ENCODE results near the gene RRAGD. TPM values are rescaled to one million over a fixed set of nuclear protein-coding genes. Genes with fewer than 3 reads are reported as not detected.

Gene RRAGD
- total and polyA plus RNA-seq, 2 of the 13 experiments (the other 11 are each of a cell fraction or from before 2014, with no cell fraction given), result 0.35 to 0.53 TPM

DNA sequence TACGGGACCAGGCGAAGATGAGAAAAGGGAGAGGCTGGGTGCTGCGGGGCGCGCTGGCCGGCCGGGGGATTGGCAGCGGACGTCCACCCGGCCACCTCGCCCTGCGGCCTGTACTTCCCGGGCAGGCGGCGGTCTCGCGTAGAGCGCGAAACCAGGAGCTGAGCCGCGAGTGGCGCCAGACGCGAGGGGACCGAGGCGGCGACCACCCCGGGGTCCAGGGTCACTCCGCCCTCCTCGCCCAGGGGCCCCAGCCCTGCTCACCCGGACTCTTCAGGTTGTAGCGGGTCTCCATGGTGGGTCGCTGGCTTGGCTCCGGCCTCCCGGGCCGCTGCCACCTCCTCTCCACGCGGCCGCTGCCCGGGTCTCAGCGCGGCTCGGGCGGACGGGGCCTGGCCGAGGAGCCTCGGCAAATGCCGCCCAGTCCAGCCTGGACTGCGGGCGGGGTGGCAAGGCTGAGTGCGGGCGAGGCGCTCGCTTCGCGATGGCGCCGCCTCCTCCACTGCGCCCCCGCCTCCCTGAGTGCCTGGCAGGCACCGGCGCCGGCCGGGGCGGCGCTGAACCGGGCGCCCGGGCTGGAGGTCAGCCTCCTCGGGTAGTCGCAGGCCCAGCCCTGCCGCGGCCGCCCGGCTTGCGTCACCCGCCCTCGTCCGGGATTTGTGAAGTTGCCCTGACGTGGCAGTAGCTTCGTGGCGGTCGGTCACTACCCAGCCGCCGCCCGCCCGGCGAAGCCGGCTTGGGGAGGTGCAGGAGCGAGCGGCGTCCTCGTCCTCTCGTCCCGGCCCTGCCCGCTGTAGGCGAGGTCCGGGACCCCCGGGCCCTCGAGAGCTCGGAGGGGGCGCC lies 59.6 kb downstream of the RRAGD start, which contains the start of gene UBE2J1:
Gene UBE2J1, minus strand, starts transcription at position 445 of the 840 bp plus-strand sequence. Its CDS starts 153 bp downstream, at position 292.
- Histone ChIP-seq H3K4me1 (ENCODE audit: insufficient read depth, low read length) (peaks cover 56% of the 10 kb centered on the region), H3K36me3 (replicated peaks in 1 of 2; ENCODE audit: control insufficient read depth in 1 of 2, insufficient read depth in 2 of 2, low read length in 2 of 2) (no peaks in the 10 kb centered on the region; a peak in 1 of 5 replicates), H3K27ac (ENCODE audit: extremely low read length, insufficient read depth, low read length) (peak within 1 kb of the TSS; percentile 90), H2AFZ (ENCODE audit: low read length) (no peak within 1 kb of the TSS), H3K4me2 (ENCODE audit: low read depth, low read length) (peak within 1 kb of the TSS; percentile 75), H3K9me3 (ENCODE audit: low read length) (no peaks in the 10 kb centered on the region), H4K20me1 (ENCODE audit: insufficient read depth, low read length) (no peaks in the 10 kb centered on the region; the same call in 1 of the 2 replicates), H3K9ac (ENCODE audit: insufficient read depth, low read depth, low read length) (peak within 1 kb of the TSS; percentile 98), H3K4me3 (replicated peaks in 1 of 3; ENCODE audit: insufficient read depth in 1 of 3, low read depth in 2 of 3, low read length in 3 of 3) (peak within 1 kb of the TSS; percentile 81 to 93 (median 89)), H3K27me3 (ENCODE audit: control insufficient read depth in 1 of 2, insufficient read depth in 2 of 2, low read length in 2 of 2) (no peaks in the 10 kb centered on the region), H3K79me2 (ENCODE audit: insufficient read depth, low read length) (peaks cover 45% of the 10 kb centered on the region)
- CTCF ChIA-PET (ENCODE audit: low intra/inter-chr PET ratio, low total read pairs), result no interaction called here
- intact Hi-C loops (cut with micrococcal nuclease; ENCODE audit: unreplicated experiment) (no loop called here), in situ Hi-C loops (cut with HindIII; ENCODE audit: extremely low pct_ligation_motif_present, low pct_unique_long_range_greater_than_20kb) (no loop called here)
- ATAC-seq (peak; percentile 97), DNase-seq (ENCODE audit: low spot score) (peak; percentile 80), FAIRE-seq (no peak)
- POLR2A ChIA-PET, result interaction anchor here (0.6 to 3.2 kb wide), 9 partner anchors 11 to 389 kb away, joined by 3 to 12 read pairs (median 3); partner anchors contain the start of genes PNRC1 and RNGTT
- no TSS peak for BruUV-seq (replicated peaks)
- 6% methylated on average over 3 of the region's 102 CpGs for WGBS (ENCODE audit: low lambda C conversion rate)
- TF ChIP-seq ESRRA (CRISPR knock-in tag; IDR thresholded peaks at IDR 0.05; ENCODE audit: low read depth) (peak; percentile 22; the same call in 1 of the 2 replicates), KDM3A (CRISPR knock-in tag; IDR thresholded peaks at IDR 0.05; ENCODE audit: low read depth) (0 out of 2 replicates have a peak, but pooled peaks have one; percentile 12), PHF8 (CRISPR knock-in tag; IDR thresholded peaks at IDR 0.05) (peak; percentile 93), ZNF260 (CRISPR knock-in tag; IDR thresholded peaks at IDR 0.05; ENCODE audit: borderline replicate concordance, low read depth) (no peak)
- TF ChIP-seq, protein P1, sequence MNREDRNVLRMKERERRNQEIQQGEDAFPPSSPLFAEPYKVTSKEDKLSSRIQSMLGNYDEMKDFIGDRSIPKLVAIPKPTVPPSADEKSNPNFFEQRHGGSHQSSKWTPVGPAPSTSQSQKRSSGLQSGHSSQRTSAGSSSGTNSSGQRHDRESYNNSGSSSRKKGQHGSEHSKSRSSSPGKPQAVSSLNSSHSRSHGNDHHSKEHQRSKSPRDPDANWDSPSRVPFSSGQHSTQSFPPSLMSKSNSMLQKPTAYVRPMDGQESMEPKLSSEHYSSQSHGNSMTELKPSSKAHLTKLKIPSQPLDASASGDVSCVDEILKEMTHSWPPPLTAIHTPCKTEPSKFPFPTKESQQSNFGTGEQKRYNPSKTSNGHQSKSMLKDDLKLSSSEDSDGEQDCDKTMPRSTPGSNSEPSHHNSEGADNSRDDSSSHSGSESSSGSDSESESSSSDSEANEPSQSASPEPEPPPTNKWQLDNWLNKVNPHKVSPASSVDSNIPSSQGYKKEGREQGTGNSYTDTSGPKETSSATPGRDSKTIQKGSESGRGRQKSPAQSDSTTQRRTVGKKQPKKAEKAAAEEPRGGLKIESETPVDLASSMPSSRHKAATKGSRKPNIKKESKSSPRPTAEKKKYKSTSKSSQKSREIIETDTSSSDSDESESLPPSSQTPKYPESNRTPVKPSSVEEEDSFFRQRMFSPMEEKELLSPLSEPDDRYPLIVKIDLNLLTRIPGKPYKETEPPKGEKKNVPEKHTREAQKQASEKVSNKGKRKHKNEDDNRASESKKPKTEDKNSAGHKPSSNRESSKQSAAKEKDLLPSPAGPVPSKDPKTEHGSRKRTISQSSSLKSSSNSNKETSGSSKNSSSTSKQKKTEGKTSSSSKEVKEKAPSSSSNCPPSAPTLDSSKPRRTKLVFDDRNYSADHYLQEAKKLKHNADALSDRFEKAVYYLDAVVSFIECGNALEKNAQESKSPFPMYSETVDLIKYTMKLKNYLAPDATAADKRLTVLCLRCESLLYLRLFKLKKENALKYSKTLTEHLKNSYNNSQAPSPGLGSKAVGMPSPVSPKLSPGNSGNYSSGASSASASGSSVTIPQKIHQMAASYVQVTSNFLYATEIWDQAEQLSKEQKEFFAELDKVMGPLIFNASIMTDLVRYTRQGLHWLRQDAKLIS (CRISPR knock-in tag; IDR thresholded peaks at IDR 0.05), result no peak
- TF ChIP-seq, protein P2, sequence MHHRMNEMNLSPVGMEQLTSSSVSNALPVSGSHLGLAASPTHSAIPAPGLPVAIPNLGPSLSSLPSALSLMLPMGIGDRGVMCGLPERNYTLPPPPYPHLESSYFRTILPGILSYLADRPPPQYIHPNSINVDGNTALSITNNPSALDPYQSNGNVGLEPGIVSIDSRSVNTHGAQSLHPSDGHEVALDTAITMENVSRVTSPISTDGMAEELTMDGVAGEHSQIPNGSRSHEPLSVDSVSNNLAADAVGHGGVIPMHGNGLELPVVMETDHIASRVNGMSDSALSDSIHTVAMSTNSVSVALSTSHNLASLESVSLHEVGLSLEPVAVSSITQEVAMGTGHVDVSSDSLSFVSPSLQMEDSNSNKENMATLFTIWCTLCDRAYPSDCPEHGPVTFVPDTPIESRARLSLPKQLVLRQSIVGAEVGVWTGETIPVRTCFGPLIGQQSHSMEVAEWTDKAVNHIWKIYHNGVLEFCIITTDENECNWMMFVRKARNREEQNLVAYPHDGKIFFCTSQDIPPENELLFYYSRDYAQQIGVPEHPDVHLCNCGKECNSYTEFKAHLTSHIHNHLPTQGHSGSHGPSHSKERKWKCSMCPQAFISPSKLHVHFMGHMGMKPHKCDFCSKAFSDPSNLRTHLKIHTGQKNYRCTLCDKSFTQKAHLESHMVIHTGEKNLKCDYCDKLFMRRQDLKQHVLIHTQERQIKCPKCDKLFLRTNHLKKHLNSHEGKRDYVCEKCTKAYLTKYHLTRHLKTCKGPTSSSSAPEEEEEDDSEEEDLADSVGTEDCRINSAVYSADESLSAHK (CRISPR knock-in tag; IDR thresholded peaks at IDR 0.05; ENCODE audit: borderline replicate concordance), result no peak
- TF ChIP-seq, protein P3, sequence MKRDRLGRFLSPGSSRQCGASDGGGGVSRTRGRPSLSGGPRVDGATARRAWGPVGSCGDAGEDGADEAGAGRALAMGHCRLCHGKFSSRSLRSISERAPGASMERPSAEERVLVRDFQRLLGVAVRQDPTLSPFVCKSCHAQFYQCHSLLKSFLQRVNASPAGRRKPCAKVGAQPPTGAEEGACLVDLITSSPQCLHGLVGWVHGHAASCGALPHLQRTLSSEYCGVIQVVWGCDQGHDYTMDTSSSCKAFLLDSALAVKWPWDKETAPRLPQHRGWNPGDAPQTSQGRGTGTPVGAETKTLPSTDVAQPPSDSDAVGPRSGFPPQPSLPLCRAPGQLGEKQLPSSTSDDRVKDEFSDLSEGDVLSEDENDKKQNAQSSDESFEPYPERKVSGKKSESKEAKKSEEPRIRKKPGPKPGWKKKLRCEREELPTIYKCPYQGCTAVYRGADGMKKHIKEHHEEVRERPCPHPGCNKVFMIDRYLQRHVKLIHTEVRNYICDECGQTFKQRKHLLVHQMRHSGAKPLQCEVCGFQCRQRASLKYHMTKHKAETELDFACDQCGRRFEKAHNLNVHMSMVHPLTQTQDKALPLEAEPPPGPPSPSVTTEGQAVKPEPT (CRISPR knock-in tag; IDR thresholded peaks at IDR 0.05; ENCODE audit: low read depth), result no peak
- TF ChIP-seq, protein P4, sequence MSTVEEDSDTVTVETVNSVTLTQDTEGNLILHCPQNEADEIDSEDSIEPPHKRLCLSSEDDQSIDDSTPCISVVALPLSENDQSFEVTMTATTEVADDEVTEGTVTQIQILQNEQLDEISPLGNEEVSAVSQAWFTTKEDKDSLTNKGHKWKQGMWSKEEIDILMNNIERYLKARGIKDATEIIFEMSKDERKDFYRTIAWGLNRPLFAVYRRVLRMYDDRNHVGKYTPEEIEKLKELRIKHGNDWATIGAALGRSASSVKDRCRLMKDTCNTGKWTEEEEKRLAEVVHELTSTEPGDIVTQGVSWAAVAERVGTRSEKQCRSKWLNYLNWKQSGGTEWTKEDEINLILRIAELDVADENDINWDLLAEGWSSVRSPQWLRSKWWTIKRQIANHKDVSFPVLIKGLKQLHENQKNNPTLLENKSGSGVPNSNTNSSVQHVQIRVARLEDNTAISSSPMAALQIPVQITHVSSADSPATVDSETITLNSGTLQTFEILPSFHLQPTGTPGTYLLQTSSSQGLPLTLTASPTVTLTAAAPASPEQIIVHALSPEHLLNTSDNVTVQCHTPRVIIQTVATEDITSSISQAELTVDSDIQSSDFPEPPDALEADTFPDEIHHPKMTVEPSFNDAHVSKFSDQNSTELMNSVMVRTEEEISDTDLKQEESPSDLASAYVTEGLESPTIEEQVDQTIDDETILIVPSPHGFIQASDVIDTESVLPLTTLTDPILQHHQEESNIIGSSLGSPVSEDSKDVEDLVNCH (CRISPR knock-in tag; IDR thresholded peaks at IDR 0.05), result no peak
- TF ChIP-seq, protein P5, sequence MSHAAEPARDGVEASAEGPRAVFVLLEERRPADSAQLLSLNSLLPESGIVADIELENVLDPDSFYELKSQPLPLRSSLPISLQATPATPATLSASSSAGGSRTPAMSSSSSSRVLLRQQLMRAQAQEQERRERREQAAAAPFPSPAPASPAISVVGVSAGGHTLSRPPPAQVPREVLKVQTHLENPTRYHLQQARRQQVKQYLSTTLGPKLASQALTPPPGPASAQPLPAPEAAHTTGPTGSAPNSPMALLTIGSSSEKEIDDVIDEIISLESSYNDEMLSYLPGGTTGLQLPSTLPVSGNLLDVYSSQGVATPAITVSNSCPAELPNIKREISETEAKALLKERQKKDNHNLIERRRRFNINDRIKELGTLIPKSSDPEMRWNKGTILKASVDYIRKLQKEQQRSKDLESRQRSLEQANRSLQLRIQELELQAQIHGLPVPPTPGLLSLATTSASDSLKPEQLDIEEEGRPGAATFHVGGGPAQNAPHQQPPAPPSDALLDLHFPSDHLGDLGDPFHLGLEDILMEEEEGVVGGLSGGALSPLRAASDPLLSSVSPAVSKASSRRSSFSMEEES (CRISPR knock-in tag; IDR thresholded peaks at IDR 0.05), result no peak

All from HepG2 (cell line).